WTC11 (cell line): Measurements from ENCODE around the gene SLC7A14. TPM values are rescaled to one million over a fixed set of nuclear protein-coding genes. Genes with fewer than 3 reads are reported as not detected.

Experiments used
- ATAC-seq: fragments of 200-7000 bp; cut with Tn5 transposase; 2 replicates; pipeline ENCODE4 v1.10.0; 2021; ENCODE audit warnings: mild to moderate bottlenecking, moderate library complexity
- CTCF ChIA-PET: fragments of 300-600 bp; sonication (Branson Sonifier 250); formaldehyde crosslinking; loops from one replicate; lab custom pipeline; 2021; ENCODE audit warnings: antibody characterized with exemption; lab: Charles Lee
- POLR2A ChIA-PET: fragments of 350-600 bp; sonication (Branson Sonifier 250); formaldehyde crosslinking; loops from one replicate; lab custom pipeline; 2021; ENCODE audit warnings: antibody characterized with exemption; lab: Charles Lee
- DNase-seq: peaks from one replicate; pipeline ENCODE4 v3.0.0; 2021; ENCODE audit warnings: low spot score
- H3K27ac Mint-ChIP-seq: 2 replicates; pipeline ENCODE4 v1.8.0; 2021; ENCODE audit warnings: mixed read lengths
- H3K27me3 Mint-ChIP-seq: 2 replicates; pipeline ENCODE4 v1.8.0; 2021; ENCODE audit warnings: low read depth, mild to moderate bottlenecking, moderate library complexity, mixed read lengths
- H3K36me3 Mint-ChIP-seq: 2 replicates; pipeline ENCODE4 v1.8.0; 2021; ENCODE audit warnings: mixed read lengths
- H3K4me1 Mint-ChIP-seq: 2 replicates; pipeline ENCODE4 v1.8.0; 2022; ENCODE audit warnings: mixed read lengths
- H3K4me3 Mint-ChIP-seq: 2 replicates; pipeline ENCODE4 v1.8.0; 2021; ENCODE audit warnings: mild to moderate bottlenecking, moderate library complexity, mixed read lengths
- H3K9me3 Mint-ChIP-seq: 2 replicates; pipeline ENCODE4 v1.8.0; 2021; ENCODE audit warnings: mixed read lengths
- ATF1 ChIP-seq: sonication (generic); formaldehyde crosslinking; IDR thresholded peaks from 2 replicates; pipeline ENCODE4 v1.8.1; 2023; ENCODE audit warnings: mild to moderate bottlenecking, moderate library complexity, missing genetic modification reagents
- EMX1 ChIP-seq: fragments of 250-450 bp; sonication (Bioruptor Pico); IDR thresholded peaks from 2 replicates; pipeline ENCODE4 v1.8.0; 2021; ENCODE audit warnings: mild to moderate bottlenecking
- ESRRA ChIP-seq: sonication (generic); formaldehyde crosslinking; IDR thresholded peaks from 2 replicates; pipeline ENCODE4 v1.8.1; 2022; ENCODE audit warnings: mild to moderate bottlenecking, missing genetic modification reagents, borderline replicate concordance
- FOXP1 ChIP-seq: sonication (generic); formaldehyde crosslinking; IDR thresholded peaks from 2 replicates; pipeline ENCODE4 v1.8.0; 2022; ENCODE audit warnings: missing genetic modification reagents, mild to moderate bottlenecking, moderate library complexity, borderline replicate concordance
- GABPB1 ChIP-seq: sonication (generic); formaldehyde crosslinking; IDR thresholded peaks from 2 replicates; pipeline ENCODE4 v1.8.1; 2023; ENCODE audit warnings: mild to moderate bottlenecking, missing genetic modification reagents
- GTF2I ChIP-seq: fragments of 250-450 bp; sonication (Bioruptor Pico); conservative IDR thresholded peaks from 2 replicates; pipeline ENCODE4 v1.4.0; 2021; ENCODE audit warnings: mild to moderate bottlenecking
- KAT7 ChIP-seq: sonication (generic); formaldehyde crosslinking; IDR thresholded peaks from 2 replicates; pipeline ENCODE4 v1.8.1; 2023; ENCODE audit warnings: missing genetic modification reagents, mild to moderate bottlenecking, borderline replicate concordance
- MYBL2 ChIP-seq: sonication (generic); formaldehyde crosslinking; IDR thresholded peaks from 2 replicates; pipeline ENCODE4 v1.8.1; 2023; ENCODE audit warnings: mild to moderate bottlenecking, moderate library complexity, missing genetic modification reagents
- PRRX2 ChIP-seq: fragments of 250-450 bp; sonication (Bioruptor Pico); IDR thresholded peaks from 2 replicates; pipeline ENCODE4 v1.8.0; 2021; ENCODE audit warnings: mild to moderate bottlenecking
- SMAD3 ChIP-seq: sonication (generic); formaldehyde crosslinking; IDR thresholded peaks from 2 replicates; pipeline ENCODE4 v1.8.0; 2022; ENCODE audit warnings: missing genetic modification reagents, mild to moderate bottlenecking, borderline replicate concordance
- ZNF263 ChIP-seq: sonication (generic); formaldehyde crosslinking; IDR thresholded peaks from 2 replicates; pipeline ENCODE4 v1.8.1; 2022; ENCODE audit warnings: low read depth, mild to moderate bottlenecking, moderate library complexity, missing genetic modification reagents
- ZNF423 ChIP-seq: fragments of 250-450 bp; sonication (Bioruptor Pico); IDR thresholded peaks from 2 replicates; pipeline ENCODE4 v2.1.2; 2022; ENCODE audit warnings: mild to moderate bottlenecking, moderate library complexity
- ZNF671 ChIP-seq: fragments of 250-450 bp; sonication (Bioruptor Pico); IDR thresholded peaks from 2 replicates; pipeline ENCODE4 v1.8.0; 2021; ENCODE audit warnings: mild to moderate bottlenecking
- total RNA-seq: library from RNA; stranded (reverse); gene quantifications from 3 replicates; pipeline ENCODE4 v1.2.3, GENCODE V29; 2021
- TF ChIP-seq, protein P1 (sequence below): sonication (generic); formaldehyde crosslinking; IDR thresholded peaks from 2 replicates; pipeline ENCODE4 v1.8.1; 2022; ENCODE audit warnings: low read depth, mild to moderate bottlenecking, moderate library complexity, missing genetic modification reagents, borderline replicate concordance
- TF ChIP-seq, protein P2 (sequence below): sonication (generic); formaldehyde crosslinking; IDR thresholded peaks from 2 replicates; pipeline ENCODE4 v1.8.1; 2022; ENCODE audit warnings: mild to moderate bottlenecking, missing genetic modification reagents, moderate library complexity, borderline replicate concordance
- TF ChIP-seq, protein P3 (sequence below): fragments of 250-450 bp; sonication (Bioruptor Pico); IDR thresholded peaks from 2 replicates; pipeline ENCODE4 v1.9.0; 2021; ENCODE audit warnings: mild to moderate bottlenecking
- TF ChIP-seq, protein P4 (sequence below): sonication (generic); formaldehyde crosslinking; IDR thresholded peaks from 2 replicates; pipeline ENCODE4 v1.8.1; 2023; ENCODE audit warnings: mild to moderate bottlenecking, missing genetic modification reagents
- TF ChIP-seq, protein P5 (sequence below): sonication (generic); formaldehyde crosslinking; IDR thresholded peaks from 2 replicates; pipeline ENCODE4 v1.8.1; 2022; ENCODE audit warnings: missing genetic modification reagents, borderline replicate concordance
- TF ChIP-seq, protein P6 (sequence below): sonication (generic); formaldehyde crosslinking; IDR thresholded peaks from 2 replicates; pipeline ENCODE4 v1.8.0; 2022; ENCODE audit warnings: missing genetic modification reagents
- TF ChIP-seq, protein P7 (sequence below): sonication (generic); formaldehyde crosslinking; conservative IDR thresholded peaks from 2 replicates; pipeline ENCODE4 v1.8.1; 2022; ENCODE audit warnings: mild to moderate bottlenecking, missing genetic modification reagents
- TF ChIP-seq, protein P8 (sequence below): sonication (generic); formaldehyde crosslinking; IDR thresholded peaks from 2 replicates; pipeline ENCODE4 v1.8.0; 2023; ENCODE audit warnings: mild to moderate bottlenecking, missing genetic modification reagents

SLC7A14 gene
- total RNA-seq, 1 experiment from 2014 or later: 0.68 TPM

DNA sequence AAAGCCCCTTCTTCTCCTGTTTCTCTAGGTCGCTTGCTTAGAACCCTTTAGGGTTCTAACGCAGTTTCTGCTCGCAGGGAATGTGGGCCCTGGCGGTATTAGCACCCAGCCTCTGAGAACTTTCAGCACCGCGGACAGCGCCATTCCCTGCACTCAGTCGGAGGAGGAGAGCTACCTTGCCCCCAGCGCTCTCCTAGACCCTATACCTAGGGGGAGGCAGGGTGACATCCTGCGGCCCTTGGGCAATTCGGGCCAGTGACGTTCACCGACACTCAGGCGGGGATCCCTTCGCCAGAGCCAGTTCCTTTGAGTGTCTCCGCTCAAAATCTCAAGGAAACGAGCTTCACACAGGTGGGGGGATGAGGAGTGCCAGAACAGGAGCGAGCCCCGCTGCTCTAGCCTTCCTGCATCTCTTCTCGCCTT lies 1.3 kb downstream of the SLC7A14 start:
- peak overlapping the region; percentile 78 for H3K4me3 Mint-ChIP-seq
- POLR2A ChIA-PET: no interaction called here
- no peak overlapping the region for H3K27ac Mint-ChIP-seq
- CTCF ChIA-PET: interaction anchor here (1.0 to 4.0 kb wide), 11 partner anchors 12 to 465 kb away, joined by 3 to 42 read pairs (median 5); partner anchors contain the start of gene CLDN11
- no peaks in the 10 kb centered on the region for H3K9me3 Mint-ChIP-seq
- peaks cover 63% of the 10 kb centered on the region for H3K27me3 Mint-ChIP-seq
- DNase-seq (peak; percentile 93), ATAC-seq (peak; percentile 88)
- H3K36me3 Mint-ChIP-seq: no peaks in the 10 kb centered on the region
- H3K4me1 Mint-ChIP-seq: peaks cover 10% of the 10 kb centered on the region
- TF ChIP-seq, protein P1, sequence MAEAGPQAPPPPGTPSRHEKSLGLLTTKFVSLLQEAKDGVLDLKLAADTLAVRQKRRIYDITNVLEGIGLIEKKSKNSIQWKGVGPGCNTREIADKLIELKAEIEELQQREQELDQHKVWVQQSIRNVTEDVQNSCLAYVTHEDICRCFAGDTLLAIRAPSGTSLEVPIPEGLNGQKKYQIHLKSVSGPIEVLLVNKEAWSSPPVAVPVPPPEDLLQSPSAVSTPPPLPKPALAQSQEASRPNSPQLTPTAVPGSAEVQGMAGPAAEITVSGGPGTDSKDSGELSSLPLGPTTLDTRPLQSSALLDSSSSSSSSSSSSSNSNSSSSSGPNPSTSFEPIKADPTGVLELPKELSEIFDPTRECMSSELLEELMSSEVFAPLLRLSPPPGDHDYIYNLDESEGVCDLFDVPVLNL (CRISPR knock-in tag): 0 out of 2 replicates have a peak, but pooled peaks have one; percentile 49
- TF ChIP-seq ZNF671: no peak
- TF ChIP-seq MYBL2 (CRISPR knock-in tag): peak; percentile 72; the same call in 1 of the 2 replicates
- TF ChIP-seq, protein P2, sequence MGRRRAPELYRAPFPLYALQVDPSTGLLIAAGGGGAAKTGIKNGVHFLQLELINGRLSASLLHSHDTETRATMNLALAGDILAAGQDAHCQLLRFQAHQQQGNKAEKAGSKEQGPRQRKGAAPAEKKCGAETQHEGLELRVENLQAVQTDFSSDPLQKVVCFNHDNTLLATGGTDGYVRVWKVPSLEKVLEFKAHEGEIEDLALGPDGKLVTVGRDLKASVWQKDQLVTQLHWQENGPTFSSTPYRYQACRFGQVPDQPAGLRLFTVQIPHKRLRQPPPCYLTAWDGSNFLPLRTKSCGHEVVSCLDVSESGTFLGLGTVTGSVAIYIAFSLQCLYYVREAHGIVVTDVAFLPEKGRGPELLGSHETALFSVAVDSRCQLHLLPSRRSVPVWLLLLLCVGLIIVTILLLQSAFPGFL (CRISPR knock-in tag): no peak
- TF ChIP-seq, protein P3, sequence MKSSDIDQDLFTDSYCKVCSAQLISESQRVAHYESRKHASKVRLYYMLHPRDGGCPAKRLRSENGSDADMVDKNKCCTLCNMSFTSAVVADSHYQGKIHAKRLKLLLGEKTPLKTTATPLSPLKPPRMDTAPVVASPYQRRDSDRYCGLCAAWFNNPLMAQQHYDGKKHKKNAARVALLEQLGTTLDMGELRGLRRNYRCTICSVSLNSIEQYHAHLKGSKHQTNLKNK: no peak
- no peak for TF ChIP-seq ZNF423 (CRISPR knock-in tag)
- TF ChIP-seq, protein P4, sequence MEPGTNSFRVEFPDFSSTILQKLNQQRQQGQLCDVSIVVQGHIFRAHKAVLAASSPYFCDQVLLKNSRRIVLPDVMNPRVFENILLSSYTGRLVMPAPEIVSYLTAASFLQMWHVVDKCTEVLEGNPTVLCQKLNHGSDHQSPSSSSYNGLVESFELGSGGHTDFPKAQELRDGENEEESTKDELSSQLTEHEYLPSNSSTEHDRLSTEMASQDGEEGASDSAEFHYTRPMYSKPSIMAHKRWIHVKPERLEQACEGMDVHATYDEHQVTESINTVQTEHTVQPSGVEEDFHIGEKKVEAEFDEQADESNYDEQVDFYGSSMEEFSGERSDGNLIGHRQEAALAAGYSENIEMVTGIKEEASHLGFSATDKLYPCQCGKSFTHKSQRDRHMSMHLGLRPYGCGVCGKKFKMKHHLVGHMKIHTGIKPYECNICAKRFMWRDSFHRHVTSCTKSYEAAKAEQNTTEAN (CRISPR knock-in tag): no peak
- TF ChIP-seq ZNF263 (CRISPR knock-in tag): no peak
- TF ChIP-seq, protein P5, sequence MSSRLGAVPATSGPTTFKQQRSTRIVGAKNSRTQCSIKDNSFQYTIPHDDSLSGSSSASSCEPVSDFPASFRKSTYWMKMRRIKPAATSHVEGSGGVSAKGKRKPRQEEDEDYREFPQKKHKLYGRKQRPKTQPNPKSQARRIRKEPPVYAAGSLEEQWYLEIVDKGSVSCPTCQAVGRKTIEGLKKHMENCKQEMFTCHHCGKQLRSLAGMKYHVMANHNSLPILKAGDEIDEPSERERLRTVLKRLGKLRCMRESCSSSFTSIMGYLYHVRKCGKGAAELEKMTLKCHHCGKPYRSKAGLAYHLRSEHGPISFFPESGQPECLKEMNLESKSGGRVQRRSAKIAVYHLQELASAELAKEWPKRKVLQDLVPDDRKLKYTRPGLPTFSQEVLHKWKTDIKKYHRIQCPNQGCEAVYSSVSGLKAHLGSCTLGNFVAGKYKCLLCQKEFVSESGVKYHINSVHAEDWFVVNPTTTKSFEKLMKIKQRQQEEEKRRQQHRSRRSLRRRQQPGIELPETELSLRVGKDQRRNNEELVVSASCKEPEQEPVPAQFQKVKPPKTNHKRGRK: no peak
- peak; percentile 79; the same call in 1 of the 2 replicates for TF ChIP-seq ESRRA
- TF ChIP-seq ATF1: 0 out of 2 replicates have a peak, but pooled peaks have one; percentile 74
- TF ChIP-seq SMAD3: peak; percentile 96
- no peak for TF ChIP-seq GTF2I (CRISPR knock-in tag)
- TF ChIP-seq, protein P6, sequence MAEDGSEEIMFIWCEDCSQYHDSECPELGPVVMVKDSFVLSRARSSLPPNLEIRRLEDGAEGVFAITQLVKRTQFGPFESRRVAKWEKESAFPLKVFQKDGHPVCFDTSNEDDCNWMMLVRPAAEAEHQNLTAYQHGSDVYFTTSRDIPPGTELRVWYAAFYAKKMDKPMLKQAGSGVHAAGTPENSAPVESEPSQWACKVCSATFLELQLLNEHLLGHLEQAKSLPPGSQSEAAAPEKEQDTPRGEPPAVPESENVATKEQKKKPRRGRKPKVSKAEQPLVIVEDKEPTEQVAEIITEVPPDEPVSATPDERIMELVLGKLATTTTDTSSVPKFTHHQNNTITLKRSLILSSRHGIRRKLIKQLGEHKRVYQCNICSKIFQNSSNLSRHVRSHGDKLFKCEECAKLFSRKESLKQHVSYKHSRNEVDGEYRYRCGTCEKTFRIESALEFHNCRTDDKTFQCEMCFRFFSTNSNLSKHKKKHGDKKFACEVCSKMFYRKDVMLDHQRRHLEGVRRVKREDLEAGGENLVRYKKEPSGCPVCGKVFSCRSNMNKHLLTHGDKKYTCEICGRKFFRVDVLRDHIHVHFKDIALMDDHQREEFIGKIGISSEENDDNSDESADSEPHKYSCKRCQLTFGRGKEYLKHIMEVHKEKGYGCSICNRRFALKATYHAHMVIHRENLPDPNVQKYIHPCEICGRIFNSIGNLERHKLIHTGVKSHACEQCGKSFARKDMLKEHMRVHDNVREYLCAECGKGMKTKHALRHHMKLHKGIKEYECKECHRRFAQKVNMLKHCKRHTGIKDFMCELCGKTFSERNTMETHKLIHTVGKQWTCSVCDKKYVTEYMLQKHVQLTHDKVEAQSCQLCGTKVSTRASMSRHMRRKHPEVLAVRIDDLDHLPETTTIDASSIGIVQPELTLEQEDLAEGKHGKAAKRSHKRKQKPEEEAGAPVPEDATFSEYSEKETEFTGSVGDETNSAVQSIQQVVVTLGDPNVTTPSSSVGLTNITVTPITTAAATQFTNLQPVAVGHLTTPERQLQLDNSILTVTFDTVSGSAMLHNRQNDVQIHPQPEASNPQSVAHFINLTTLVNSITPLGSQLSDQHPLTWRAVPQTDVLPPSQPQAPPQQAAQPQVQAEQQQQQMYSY: no peak
- 0 out of 2 replicates have a peak, but pooled peaks have one; percentile 29 for TF ChIP-seq GABPB1 (CRISPR knock-in tag)
- TF ChIP-seq, protein P7, sequence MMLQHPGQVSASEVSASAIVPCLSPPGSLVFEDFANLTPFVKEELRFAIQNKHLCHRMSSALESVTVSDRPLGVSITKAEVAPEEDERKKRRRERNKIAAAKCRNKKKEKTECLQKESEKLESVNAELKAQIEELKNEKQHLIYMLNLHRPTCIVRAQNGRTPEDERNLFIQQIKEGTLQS (CRISPR knock-in tag): no peak
- TF ChIP-seq EMX1 (CRISPR knock-in tag): no peak
- TF ChIP-seq, protein P8, sequence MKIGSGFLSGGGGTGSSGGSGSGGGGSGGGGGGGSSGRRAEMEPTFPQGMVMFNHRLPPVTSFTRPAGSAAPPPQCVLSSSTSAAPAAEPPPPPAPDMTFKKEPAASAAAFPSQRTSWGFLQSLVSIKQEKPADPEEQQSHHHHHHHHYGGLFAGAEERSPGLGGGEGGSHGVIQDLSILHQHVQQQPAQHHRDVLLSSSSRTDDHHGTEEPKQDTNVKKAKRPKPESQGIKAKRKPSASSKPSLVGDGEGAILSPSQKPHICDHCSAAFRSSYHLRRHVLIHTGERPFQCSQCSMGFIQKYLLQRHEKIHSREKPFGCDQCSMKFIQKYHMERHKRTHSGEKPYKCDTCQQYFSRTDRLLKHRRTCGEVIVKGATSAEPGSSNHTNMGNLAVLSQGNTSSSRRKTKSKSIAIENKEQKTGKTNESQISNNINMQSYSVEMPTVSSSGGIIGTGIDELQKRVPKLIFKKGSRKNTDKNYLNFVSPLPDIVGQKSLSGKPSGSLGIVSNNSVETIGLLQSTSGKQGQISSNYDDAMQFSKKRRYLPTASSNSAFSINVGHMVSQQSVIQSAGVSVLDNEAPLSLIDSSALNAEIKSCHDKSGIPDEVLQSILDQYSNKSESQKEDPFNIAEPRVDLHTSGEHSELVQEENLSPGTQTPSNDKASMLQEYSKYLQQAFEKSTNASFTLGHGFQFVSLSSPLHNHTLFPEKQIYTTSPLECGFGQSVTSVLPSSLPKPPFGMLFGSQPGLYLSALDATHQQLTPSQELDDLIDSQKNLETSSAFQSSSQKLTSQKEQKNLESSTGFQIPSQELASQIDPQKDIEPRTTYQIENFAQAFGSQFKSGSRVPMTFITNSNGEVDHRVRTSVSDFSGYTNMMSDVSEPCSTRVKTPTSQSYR (CRISPR knock-in tag): peak; percentile 67; the same call in 1 of the 2 replicates
- peak; percentile 94 for TF ChIP-seq FOXP1 (CRISPR knock-in tag)
- TF ChIP-seq PRRX2 (CRISPR knock-in tag): no peak
- no peak for TF ChIP-seq KAT7 (CRISPR knock-in tag)
